ENCODE measurements around the gene CAPZB.

- no peak for TF ChIP-seq CTCF (IDR thresholded peaks at IDR 0.05; ENCODE audit: extremely low read depth in 1 of 2, insufficient read depth in 1 of 2, low read depth in 1 of 2, low read length in 2 of 2)
- TF ChIP-seq EZH2 (IDR thresholded peaks at IDR 0.05; ENCODE audit: borderline replicate concordance, low read depth, low read length, severe bottlenecking): no peak
- no peak for TF ChIP-seq POLR2AphosphoS5 (IDR thresholded peaks at IDR 0.05; ENCODE audit: insufficient read depth, low read depth, low read length)
- no peak for TF ChIP-seq POLR2A (IDR thresholded peaks at IDR 0.05; ENCODE audit: low read depth, low read length)
- TF ChIP-seq FOS (IDR thresholded peaks at IDR 0.05; ENCODE audit: borderline replicate concordance, insufficient read depth, low read length): no peak
- no peak for TF ChIP-seq JUN (IDR thresholded peaks at IDR 0.05; ENCODE audit: borderline replicate concordance, insufficient read depth, insufficient read length, low read depth)
Measured at GRCh38 chr1:19525607-19526545, 40.5 kb upstream of the CAPZB start.
